ENCODE results near the gene PACRG. TPM values are rescaled to one million over a fixed set of nuclear protein-coding genes. Genes with fewer than 3 reads are reported as not detected.

PACRG gene
- total and polyA plus RNA-seq, 2 of the 8 experiments (the other 6 are each of a cell fraction or from before 2014, with no cell fraction given): 0.44 to 0.54 TPM

- Histone ChIP-seq H2BK120ac (replicated peaks; ENCODE audit: low read depth, low read length) (no peak overlapping the region), H3K27ac (ENCODE audit: low read depth, low read length) (no peak overlapping the region), H3K9me3 (ENCODE audit: insufficient read depth in 2 of 2, low read depth in 1 of 2, low read length in 1 of 2) (no peaks in the 10 kb centered on the region), H2AK5ac (ENCODE audit: low read depth, low read length) (no peak overlapping the region), H2AFZ (ENCODE audit: low read length) (no peak overlapping the region), H2BK15ac (ENCODE audit: low read length) (no peak overlapping the region), H3K4me1 (replicated peaks in 1 of 4; ENCODE audit: control insufficient read depth in 3 of 4, insufficient read depth in 4 of 4, low read length in 3 of 4) (peaks cover 0 to 8% (median 0%) of the 10 kb centered on the region in 4 experiments; a peak in 4 of 7 replicates), H3K79me1 (ENCODE audit: low read depth, low read length) (no peaks in the 10 kb centered on the region), H3K56ac (replicated peaks; ENCODE audit: insufficient read length, low read depth, low read length) (no peak overlapping the region), H2BK12ac (ENCODE audit: low read depth, low read length) (no peak overlapping the region), H4K5ac (ENCODE audit: insufficient read length, low read depth, low read length) (no peak overlapping the region), H2BK5ac (ENCODE audit: low read depth, low read length) (no peak overlapping the region), H3K36me3 (ENCODE audit: control insufficient read depth in 2 of 4, insufficient read depth in 4 of 4, low read length in 3 of 4) (no peaks in the 10 kb centered on the region), H4K20me1 (replicated peaks in 1 of 2; ENCODE audit: control insufficient read depth in 1 of 2, insufficient read depth in 2 of 2, low read length in 2 of 2) (no peaks in the 10 kb centered on the region), H3K4me3 (ENCODE audit: extremely low read depth in 1 of 4, insufficient read depth in 2 of 4, low read depth in 3 of 4, low read length in 4 of 4) (no peak overlapping the region), H3K14ac (ENCODE audit: insufficient read length) (no peak overlapping the region), H3K23ac (ENCODE audit: insufficient read length) (no peak overlapping the region), H3K27me3 (replicated peaks in 1 of 4; ENCODE audit: control insufficient read depth in 3 of 4, extremely low read depth in 1 of 4, insufficient read depth in 3 of 4, low read length in 3 of 4) (no peaks in the 10 kb centered on the region), H3K4me2 (ENCODE audit: insufficient read depth in 1 of 2, low read depth in 2 of 2, low read length in 2 of 2) (no peak overlapping the region), H3K23me2 (ENCODE audit: low read depth, low read length) (no peaks in the 10 kb centered on the region), H4K91ac (replicated peaks; ENCODE audit: insufficient read length, low read length) (no peak overlapping the region), H3K79me2 (ENCODE audit: control insufficient read depth in 1 of 2, insufficient read depth in 2 of 2, low read length in 2 of 2) (no peaks in the 10 kb centered on the region), H3K9ac (replicated peaks in 1 of 4; ENCODE audit: extremely low read depth in 1 of 4, low read depth in 3 of 4, low read length in 3 of 4) (no peak overlapping the region), H3K4ac (replicated peaks; ENCODE audit: insufficient read length, low read depth, low read length) (no peak overlapping the region), H2BK20ac (ENCODE audit: low read length) (no peak overlapping the region), H4K8ac (ENCODE audit: extremely low read depth, insufficient read depth, low read length) (no peak overlapping the region), H3K18ac (ENCODE audit: extremely low read depth, low read length) (no peak overlapping the region)
- CTCF ChIA-PET (ENCODE audit: partially characterized antibody): interaction anchor here (0.6 to 1.5 kb wide), 5 partner anchors 13 to 416 kb away, joined by 3 to 4 read pairs (median 4); no protein-coding TSS in a partner anchor
- DNase-seq (ENCODE audit: low read depth in 1 of 2, low spot score in 2 of 2) (no peak), FAIRE-seq (no peak)
- WGBS, 2 experiments (ENCODE audit: extremely low coverage in 1 of 2, insufficient coverage in 1 of 2, insufficient read length in 1 of 2, insufficient replicate concordance in 2 of 2, low coverage in 1 of 2, low lambda C conversion rate in 2 of 2, missing lambda C conversion rate in 1 of 2): 96% methylated on average over 11 of the region's 11 CpGs; no CpG with 5 or more reads in 1 of the 2 experiments
- no peak for TF ChIP-seq USF2 (IDR thresholded peaks at IDR 0.05; ENCODE audit: low read length)
- no peak for TF ChIP-seq KDM5A (IDR thresholded peaks at IDR 0.05; ENCODE audit: low read length)
- POLR2A ChIA-PET (ENCODE audit: partially characterized antibody): no interaction called here
Observed at GRCh38 chr6:163187606-163188005, 459.8 kb downstream of the PACRG start.
